Mucosa of descending colon (tissue), 3 donors: ENCODE measurements around the gene BIRC2. TPM values are rescaled to one million over a fixed set of nuclear protein-coding genes. Genes with fewer than 3 reads are reported as not detected.
A peak's percentile ranks its signal among the peaks of the same experiment; 100 is the strongest.

Experiments
- ATAC-seq: fragments of 200-7000 bp; cut with Tn5 transposase; one replicate; pipeline ENCODE4 v1.9.1; 2020; ENCODE audit warnings: mild to moderate bottlenecking, moderate library complexity
- DNase-seq, 3 donors: peaks; one replicate each; pipeline ENCODE4 v3.0.0-alpha.2; 2020
- H3K36me3 ChIP-seq: fragments of 200-600 bp; one replicate; pipeline ENCODE4 v1.8.0; 2021; ENCODE audit warnings: low read depth, mild to moderate bottlenecking
- H3K4me1 ChIP-seq: fragments of 200-600 bp; one replicate; pipeline ENCODE4 v1.8.0; 2021; ENCODE audit warnings: low read depth, mild to moderate bottlenecking
- H3K4me3 ChIP-seq: fragments of 200-600 bp; one replicate; pipeline ENCODE4 v1.8.0; 2021; ENCODE audit warnings: mild to moderate bottlenecking
- H3K9me3 ChIP-seq: fragments of 200-600 bp; one replicate; pipeline ENCODE4 v1.8.0; 2021; ENCODE audit warnings: mild to moderate bottlenecking
- CTCF ChIP-seq: fragments of 200-600 bp; IDR thresholded peaks from one replicate; pipeline ENCODE4 v1.8.0; 2022; ENCODE audit warnings: antibody characterized with exemption, mild to moderate bottlenecking
- intact Hi-C, 2 donors: fragments of 100-400 bp; cut with DNase I in 1 of 2; cut with micrococcal nuclease in 1 of 2; formaldehyde crosslinking; loops; one replicate each; pipeline versions ENCODE4 v1.11.0 to v1.11.1; 2022; cut with DNase I, micrococcal nuclease
- total RNA-seq, 3 donors: library from RNA; stranded (reverse); fragmentation: NEBNext Ultra II Directional in 2 of 3; extraction: Animal tissue kit (Norgen Biotek cat#: 25700) in 2 of 3; gene quantifications; one replicate each; pipeline versions ENCODE4 v1.2.1 to v1.2.4, GENCODE V29; 2021 to 2023
- donor health status: DM: no; HTN: no; CAD: no; lungs with moderate emphysema.
- donor health status: DM: no; HTN: no; CAD: no.
- donor health status: DM: no; HTN: yes; CAD: no.

Gene BIRC2
- total RNA-seq, 3 donors from 2014 or later: 42.8 to 55.0 (median 45.2) TPM

- peak; percentile 98 for ATAC-seq
- TF ChIP-seq CTCF: no peak
- intact Hi-C loops: no loop called here
- Histone ChIP-seq H3K9me3 (peaks cover 10% of the 10 kb centered on the region), H3K4me3 (no peak overlapping the region), H3K4me1 (peaks cover 15% of the 10 kb centered on the region), H3K36me3 (no peaks in the 10 kb centered on the region)
- DNase-seq: peak; percentile 68 to 85 (median 70)
Observed at GRCh38 chr11:102306048-102306597, 40.9 kb upstream of the BIRC2 start.

DNA sequence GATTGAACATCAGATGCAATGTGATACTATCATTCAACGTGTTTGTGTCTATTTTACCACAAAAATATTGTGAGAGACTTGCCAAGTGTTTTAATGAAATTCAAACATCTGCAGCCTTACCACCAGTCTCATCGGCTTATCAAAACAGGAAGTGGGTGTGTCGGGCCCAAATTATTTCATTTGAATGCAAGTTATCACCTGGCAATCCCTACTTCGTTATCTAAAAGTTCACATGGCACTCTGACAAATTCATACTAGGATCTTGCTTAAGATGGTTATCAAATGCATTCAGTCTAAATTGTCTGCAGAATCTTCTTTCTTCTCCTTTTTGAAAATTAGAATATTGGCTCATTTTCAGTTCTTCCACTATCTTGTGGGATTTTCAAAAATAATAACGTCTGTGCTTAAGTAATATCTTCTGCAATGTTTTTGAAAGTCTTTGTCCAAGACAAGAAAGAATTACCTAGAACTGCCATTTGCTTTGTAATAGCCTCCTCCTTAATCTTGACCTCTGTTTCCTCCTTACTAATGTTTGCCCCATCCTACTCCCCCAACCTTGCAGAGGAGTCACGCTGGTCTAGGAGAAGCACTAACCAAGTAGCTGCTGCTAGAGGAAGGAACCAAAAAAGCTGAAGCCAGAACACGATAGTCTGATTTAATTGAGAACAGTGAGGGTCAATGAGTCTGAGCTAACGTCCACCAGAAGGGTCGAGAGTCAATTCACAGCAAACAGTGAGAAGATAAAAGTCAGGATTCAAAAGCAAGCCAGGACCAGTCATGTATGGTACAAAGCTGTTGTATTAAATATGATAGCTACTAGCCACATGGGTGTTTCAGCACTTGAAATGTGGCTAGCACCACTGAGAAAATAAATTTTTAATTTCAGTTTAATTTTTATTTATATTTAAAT, 39.9 kb upstream of the BIRC2 start:
- intact Hi-C loops: no loop called here

DNA sequence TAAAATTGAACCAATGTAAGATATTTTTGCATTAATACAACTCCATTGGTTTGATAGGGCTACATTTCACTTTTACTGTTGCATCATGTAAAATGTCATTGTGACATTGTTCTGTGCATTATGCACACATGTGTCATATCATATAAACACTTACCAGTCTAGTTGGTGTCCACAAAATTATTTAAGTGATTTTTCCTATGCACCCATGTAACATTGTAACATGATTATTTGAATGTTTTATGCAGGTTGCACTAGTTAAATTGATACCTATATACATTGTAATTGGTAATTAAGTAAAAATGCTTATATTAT, 39.3 kb upstream of the BIRC2 start:
- intact Hi-C loops: no loop called here
- TF ChIP-seq CTCF: no peak
- Histone ChIP-seq H3K9me3 (peaks cover 3% of the 10 kb centered on the region), H3K4me3 (no peak overlapping the region), H3K4me1 (peaks cover 23% of the 10 kb centered on the region), H3K36me3 (no peaks in the 10 kb centered on the region)
- ATAC-seq (no peak), DNase-seq (no peak)

More for the DNA sequence above, 39.9 kb upstream of the BIRC2 start:
- no peaks in the 10 kb centered on the region for H3K36me3 ChIP-seq
- no peak overlapping the region for H3K4me3 ChIP-seq
- peaks cover 19% of the 10 kb centered on the region for H3K4me1 ChIP-seq
- DNase-seq: peak in 1 of 3 donors; percentile 48
- no peak for TF ChIP-seq CTCF
- peak; percentile 64 for ATAC-seq
- H3K9me3 ChIP-seq: peaks cover 6% of the 10 kb centered on the region

GRCh38 chr11:102309621-102310541, 37.1 kb upstream of the BIRC2 start:
- no peak for TF ChIP-seq CTCF
- intact Hi-C loops: no loop called here
- H3K36me3 ChIP-seq: no peaks in the 10 kb centered on the region
- DNase-seq: no peak
- no peaks in the 10 kb centered on the region for H3K9me3 ChIP-seq
- no peak overlapping the region for H3K4me3 ChIP-seq
- no peak for ATAC-seq
- peaks cover 23% of the 10 kb centered on the region for H3K4me1 ChIP-seq

GRCh38 chr11:102312667-102313066, 34.3 kb upstream of the BIRC2 start:
- Histone ChIP-seq H3K36me3 (no peaks in the 10 kb centered on the region), H3K4me3 (no peak overlapping the region), H3K9me3 (no peaks in the 10 kb centered on the region), H3K4me1 (peaks cover 8% of the 10 kb centered on the region)
- intact Hi-C loops: no loop called here
- DNase-seq (no peak), ATAC-seq (peak; percentile 9)
- TF ChIP-seq CTCF: no peak
